ENCODE measurements around the gene GFI1B. TPM values are rescaled to one million over a fixed set of nuclear protein-coding genes. Genes with fewer than 3 reads are reported as not detected.
"Not testable (repeated sequence)": the region's sequence is repeated elsewhere in the genome, so short reads cannot be mapped to it uniquely, and the experiment has no call there.

The GFI1B gene
- total RNA-seq, 1 experiment from 2014 or later: not detected

- H3F3A ChIP-seq (ENCODE audit: insufficient read depth, low read depth): no peaks in the 10 kb centered on the region
- H3K36me3 ChIP-seq (ENCODE audit: low read depth): no peaks in the 10 kb centered on the region
- DNase-seq: no peak
- H3K4me2 ChIP-seq: no peak overlapping the region
- H3K9me3 ChIP-seq (ENCODE audit: insufficient read depth, low read depth): no peaks in the 10 kb centered on the region
- no peaks in the 10 kb centered on the region for H3K9me2 ChIP-seq (ENCODE audit: insufficient read depth)
- H3K79me2 ChIP-seq (ENCODE audit: low read depth): no peaks in the 10 kb centered on the region
- BruUV-seq (replicated peaks): no TSS peak
- H3K4me3 ChIP-seq: no peak overlapping the region
- ChIA-PET CTCF (no interaction called here), POLR2A (ENCODE audit: unreplicated experiment) (interaction anchor here (0.6 kb wide), 1 partner anchor 11 kb away, joined by 3 read pairs; no protein-coding TSS in a partner anchor)
- no peak overlapping the region for H2AFZ ChIP-seq
- peaks cover 99% of the 10 kb centered on the region for H3K27me3 ChIP-seq (ENCODE audit: insufficient read depth, low read depth)
- no peaks in the 10 kb centered on the region for H4K20me1 ChIP-seq (ENCODE audit: insufficient read depth)
- no peaks in the 10 kb centered on the region for H3K4me1 ChIP-seq (replicated peaks; ENCODE audit: insufficient read depth)
- TF ChIP-seq CTCF (conservative IDR thresholded peaks at IDR 0.05): no peak
- H3K27ac ChIP-seq: no peak overlapping the region
- intact Hi-C loops (cut with micrococcal nuclease; ENCODE audit: unreplicated experiment): no loop called here
These were observed 9.9 kb downstream of the GFI1B start for GRCh38 chr9:132988244-132989013.

- peaks cover 99% of the 10 kb centered on the region for H3K27me3 ChIP-seq (ENCODE audit: insufficient read depth, low read depth)
- CTCF ChIA-PET: no interaction called here
- POLR2A ChIA-PET (ENCODE audit: unreplicated experiment): interaction anchor here (0.6 kb wide), 1 partner anchor 12 kb away, joined by 3 read pairs; no protein-coding TSS in a partner anchor
- H3K9me3 ChIP-seq (ENCODE audit: insufficient read depth, low read depth): no peaks in the 10 kb centered on the region
- BruUV-seq (replicated peaks): no TSS peak
- intact Hi-C loops (cut with micrococcal nuclease; ENCODE audit: unreplicated experiment): no loop called here
- no peak overlapping the region for H3K4me2 ChIP-seq
- no peaks in the 10 kb centered on the region for H3F3A ChIP-seq (ENCODE audit: insufficient read depth, low read depth)
- H3K79me2 ChIP-seq (ENCODE audit: low read depth): no peaks in the 10 kb centered on the region
- H4K20me1 ChIP-seq (ENCODE audit: insufficient read depth): no peaks in the 10 kb centered on the region
- H3K9me2 ChIP-seq (ENCODE audit: insufficient read depth): no peaks in the 10 kb centered on the region
- H3K4me1 ChIP-seq (replicated peaks; ENCODE audit: insufficient read depth): no peaks in the 10 kb centered on the region
- TF ChIP-seq EZH2 (IDR thresholded peaks at IDR 0.05; ENCODE audit: low read depth) (no peak), CTCF (conservative IDR thresholded peaks at IDR 0.05) (no peak)
- H3K27ac ChIP-seq: no peak overlapping the region
- no peak for DNase-seq
- H3K4me3 ChIP-seq: no peak overlapping the region
- H2AFZ ChIP-seq: no peak overlapping the region
- H3K36me3 ChIP-seq (ENCODE audit: low read depth): no peaks in the 10 kb centered on the region
These were observed 10.5 kb downstream of the GFI1B start for GRCh38 chr9:132989014-132989310.

GRCh38 chr9:132989414-132989996 lies 11.0 kb downstream of the GFI1B start:
- Histone ChIP-seq H3K9me3 (ENCODE audit: insufficient read depth, low read depth) (no peaks in the 10 kb centered on the region), H2AFZ (no peak overlapping the region), H3K9me2 (ENCODE audit: insufficient read depth) (no peaks in the 10 kb centered on the region), H4K20me1 (ENCODE audit: insufficient read depth) (no peaks in the 10 kb centered on the region), H3K4me3 (no peak overlapping the region), H3K27me3 (ENCODE audit: insufficient read depth, low read depth) (peaks cover 99% of the 10 kb centered on the region), H3F3A (ENCODE audit: insufficient read depth, low read depth) (no peaks in the 10 kb centered on the region), H3K4me2 (no peak overlapping the region), H3K4me1 (replicated peaks; ENCODE audit: insufficient read depth) (no peaks in the 10 kb centered on the region), H3K79me2 (ENCODE audit: low read depth) (no peaks in the 10 kb centered on the region), H3K27ac (no peak overlapping the region), H3K36me3 (ENCODE audit: low read depth) (no peaks in the 10 kb centered on the region)
- ChIA-PET CTCF (no interaction called here), POLR2A (ENCODE audit: unreplicated experiment) (no interaction called here)
- TF ChIP-seq CTCF (conservative IDR thresholded peaks at IDR 0.05) (no peak), EZH2 (IDR thresholded peaks at IDR 0.05; ENCODE audit: low read depth) (no peak)
- BruUV-seq (replicated peaks): no TSS peak
- DNase-seq: no peak
- intact Hi-C loops (cut with micrococcal nuclease; ENCODE audit: unreplicated experiment): no loop called here

GRCh38 chr9:132989998-132990557 lies 11.6 kb downstream of the GFI1B start:
- POLR2A ChIA-PET (ENCODE audit: unreplicated experiment); H3K4me3 ChIP-seq; H3K4me2 ChIP-seq; H3F3A ChIP-seq (ENCODE audit: insufficient read depth, low read depth); H3K4me1 ChIP-seq (replicated peaks; ENCODE audit: insufficient read depth); DNase-seq; H4K20me1 ChIP-seq (ENCODE audit: insufficient read depth); BruUV-seq (replicated peaks); H3K9me3 ChIP-seq (ENCODE audit: insufficient read depth, low read depth); H3K79me2 ChIP-seq (ENCODE audit: low read depth); CTCF ChIA-PET; H3K27ac ChIP-seq; H3K9me2 ChIP-seq (ENCODE audit: insufficient read depth); H3K36me3 ChIP-seq (ENCODE audit: low read depth); H2AFZ ChIP-seq; intact Hi-C loops (cut with micrococcal nuclease; ENCODE audit: unreplicated experiment): not testable (repeated sequence)
- H3K27me3 ChIP-seq (ENCODE audit: insufficient read depth, low read depth): peaks cover 100% of the 10 kb centered on the region

All from PC-9 (cell line).